GM23338 (cell line): ENCODE measurements around the gene DOK1. TPM values are rescaled to one million over a fixed set of nuclear protein-coding genes. Genes with fewer than 3 reads are reported as not detected.

Experiments used
- ATAC-seq: fragments of 200-7000 bp; cut with Tn5 transposase; 3 replicates; pipeline ENCODE4 v1.9.1; 2020
- DNase-seq: peaks from one replicate; pipeline ENCODE4 v3.0.0-alpha.2; 2015; ENCODE audit warnings: low spot score
- H2AFZ ChIP-seq: fragments of 200-600 bp; sonication (generic); 2 replicates; pipeline ENCODE4 v1.8.0; 2016; ENCODE audit warnings: antibody characterized with exemption, mild to moderate bottlenecking, moderate library complexity
- H3F3A ChIP-seq: fragments of 200-600 bp; sonication (generic); replicated peaks from 2 replicates; pipeline ENCODE4 v1.8.0; 2017; ENCODE audit warnings: antibody characterized with exemption, mixed run types, low read depth
- H3K27ac ChIP-seq: fragments of 200-600 bp; sonication (generic); 2 replicates; pipeline ENCODE4 v1.6.1; 2016; ENCODE audit warnings: low read depth
- H3K27me3 ChIP-seq: fragments of 200-600 bp; sonication (generic); 2 replicates; pipeline ENCODE4 v1.8.0; 2016; ENCODE audit warnings: mild to moderate bottlenecking, mixed run types, moderate library complexity; ENCODE audit not compliant: insufficient read depth
- H3K36me3 ChIP-seq: fragments of 200-600 bp; sonication (generic); 2 replicates; pipeline ENCODE4 v1.8.0; 2016; ENCODE audit warnings: mild to moderate bottlenecking; ENCODE audit not compliant: insufficient read depth
- H3K4me1 ChIP-seq: fragments of 200-600 bp; sonication (generic); 2 replicates; pipeline ENCODE4 v1.8.0; 2016; ENCODE audit warnings: mild to moderate bottlenecking, moderate library complexity; ENCODE audit not compliant: insufficient read depth
- H3K4me2 ChIP-seq: fragments of 200-600 bp; sonication (generic); 2 replicates; pipeline ENCODE4 v1.7.1; 2017; ENCODE audit warnings: mixed run types
- H3K4me3 ChIP-seq: fragments of 200-600 bp; sonication (generic); 2 replicates; pipeline ENCODE4 v1.6.1; 2016; ENCODE audit warnings: mixed run types
- H3K79me2 ChIP-seq: fragments of 200-600 bp; sonication (generic); replicated peaks from 2 replicates; pipeline ENCODE4 v1.8.0; 2017; ENCODE audit warnings: mild to moderate bottlenecking; ENCODE audit not compliant: insufficient read depth
- H3K9me2 ChIP-seq: fragments of 200-600 bp; sonication (generic); 2 replicates; pipeline ENCODE4 v1.8.0; 2017; ENCODE audit not compliant: insufficient read depth
- H4K20me1 ChIP-seq: fragments of 200-600 bp; sonication (generic); replicated peaks from 2 replicates; pipeline ENCODE4 v1.8.0; 2017; ENCODE audit warnings: mild to moderate bottlenecking; ENCODE audit not compliant: insufficient read depth
- H3K27ac Mint-ChIP-seq: 2 replicates; pipeline ENCODE4 v1.8.0; 2020; ENCODE audit warnings: inconsistent platforms, mild to moderate bottlenecking, moderate library complexity, mixed read lengths
- H3K27me3 Mint-ChIP-seq: 3 replicates; pipeline ENCODE4 v1.8.0; 2022; ENCODE audit warnings: low read depth, mild to moderate bottlenecking, moderate library complexity, mixed read lengths, inconsistent platforms; ENCODE audit not compliant: insufficient read depth, poor library complexity
- H3K36me3 Mint-ChIP-seq: 3 replicates; pipeline ENCODE4 v1.8.0; 2021; ENCODE audit warnings: low read depth, mild to moderate bottlenecking, inconsistent platforms, moderate library complexity, mixed read lengths
- H3K4me1 Mint-ChIP-seq: 3 replicates; pipeline ENCODE4 v1.8.0; 2020; ENCODE audit warnings: mild to moderate bottlenecking, inconsistent platforms, mixed read lengths
- H3K4me3 Mint-ChIP-seq: 3 replicates; pipeline ENCODE4 v1.8.0; 2021; ENCODE audit warnings: moderate library complexity, mild to moderate bottlenecking, inconsistent platforms, mixed read lengths
- H3K9me3 Mint-ChIP-seq: 3 replicates; pipeline ENCODE4 v1.8.0; 2020; ENCODE audit warnings: moderate library complexity, mild to moderate bottlenecking, inconsistent platforms, mixed read lengths
- ETS1 ChIP-seq: IDR thresholded peaks from 2 replicates; pipeline ENCODE4 v1.6.1; 2016; ENCODE audit warnings: antibody characterized with exemption
- EZH2phosphoT487 ChIP-seq: fragments of 200-600 bp; sonication (generic); IDR thresholded peaks from one replicate; pipeline ENCODE4 v1.8.1; 2018; ENCODE audit warnings: antibody characterized with exemption; ENCODE audit not compliant: unreplicated experiment
- NANOG ChIP-seq: IDR thresholded peaks from 2 replicates; pipeline ENCODE4 v1.6.1; 2016; ENCODE audit warnings: antibody characterized with exemption, borderline replicate concordance
- polyA plus RNA-seq: library from polyadenylated mRNA; unstranded; fragments of >200 nt; fragmentation: Nextera tagmentation; extraction: Ambion mirVana; gene quantifications from 2 replicates; pipeline ENCODE4 v1.2.1, GENCODE V29; 2016
- total RNA-seq: library from RNA; depleted of rRNA; stranded (reverse); fragments of >200 nt; shearing (Covaris generic); gene quantifications from 2 replicates; pipeline ENCODE4 v1.2.3, GENCODE V29; 2014
- TF ChIP-seq, protein P1 (sequence below): fragments of 250-450 bp; sonication (Bioruptor Pico); IDR thresholded peaks from 2 replicates; pipeline ENCODE4 v1.5.0; 2020; ENCODE audit warnings: mild to moderate bottlenecking, moderate library complexity
- TF ChIP-seq, protein P2 (sequence below), 2 experiments: fragments of 200-600 bp in 1 of 2; sonication (generic) in 1 of 2; conservative IDR thresholded peaks; 2 replicates each; pipeline versions ENCODE4 v1.5.1 to v1.6.1; 2016 to 2017; ENCODE audit warnings: antibody characterized with exemption in 2 of 2, low read depth in 2 of 2, mild to moderate bottlenecking in 2 of 2, moderate library complexity in 1 of 2

Gene DOK1
- total and polyA plus RNA-seq, 2 experiments from 2014 or later = 3.9 to 15.5 TPM

GRCh38 chr2:74534411-74534810, 20.1 kb upstream of the DOK1 start (continued):
- TF ChIP-seq, protein P1, sequence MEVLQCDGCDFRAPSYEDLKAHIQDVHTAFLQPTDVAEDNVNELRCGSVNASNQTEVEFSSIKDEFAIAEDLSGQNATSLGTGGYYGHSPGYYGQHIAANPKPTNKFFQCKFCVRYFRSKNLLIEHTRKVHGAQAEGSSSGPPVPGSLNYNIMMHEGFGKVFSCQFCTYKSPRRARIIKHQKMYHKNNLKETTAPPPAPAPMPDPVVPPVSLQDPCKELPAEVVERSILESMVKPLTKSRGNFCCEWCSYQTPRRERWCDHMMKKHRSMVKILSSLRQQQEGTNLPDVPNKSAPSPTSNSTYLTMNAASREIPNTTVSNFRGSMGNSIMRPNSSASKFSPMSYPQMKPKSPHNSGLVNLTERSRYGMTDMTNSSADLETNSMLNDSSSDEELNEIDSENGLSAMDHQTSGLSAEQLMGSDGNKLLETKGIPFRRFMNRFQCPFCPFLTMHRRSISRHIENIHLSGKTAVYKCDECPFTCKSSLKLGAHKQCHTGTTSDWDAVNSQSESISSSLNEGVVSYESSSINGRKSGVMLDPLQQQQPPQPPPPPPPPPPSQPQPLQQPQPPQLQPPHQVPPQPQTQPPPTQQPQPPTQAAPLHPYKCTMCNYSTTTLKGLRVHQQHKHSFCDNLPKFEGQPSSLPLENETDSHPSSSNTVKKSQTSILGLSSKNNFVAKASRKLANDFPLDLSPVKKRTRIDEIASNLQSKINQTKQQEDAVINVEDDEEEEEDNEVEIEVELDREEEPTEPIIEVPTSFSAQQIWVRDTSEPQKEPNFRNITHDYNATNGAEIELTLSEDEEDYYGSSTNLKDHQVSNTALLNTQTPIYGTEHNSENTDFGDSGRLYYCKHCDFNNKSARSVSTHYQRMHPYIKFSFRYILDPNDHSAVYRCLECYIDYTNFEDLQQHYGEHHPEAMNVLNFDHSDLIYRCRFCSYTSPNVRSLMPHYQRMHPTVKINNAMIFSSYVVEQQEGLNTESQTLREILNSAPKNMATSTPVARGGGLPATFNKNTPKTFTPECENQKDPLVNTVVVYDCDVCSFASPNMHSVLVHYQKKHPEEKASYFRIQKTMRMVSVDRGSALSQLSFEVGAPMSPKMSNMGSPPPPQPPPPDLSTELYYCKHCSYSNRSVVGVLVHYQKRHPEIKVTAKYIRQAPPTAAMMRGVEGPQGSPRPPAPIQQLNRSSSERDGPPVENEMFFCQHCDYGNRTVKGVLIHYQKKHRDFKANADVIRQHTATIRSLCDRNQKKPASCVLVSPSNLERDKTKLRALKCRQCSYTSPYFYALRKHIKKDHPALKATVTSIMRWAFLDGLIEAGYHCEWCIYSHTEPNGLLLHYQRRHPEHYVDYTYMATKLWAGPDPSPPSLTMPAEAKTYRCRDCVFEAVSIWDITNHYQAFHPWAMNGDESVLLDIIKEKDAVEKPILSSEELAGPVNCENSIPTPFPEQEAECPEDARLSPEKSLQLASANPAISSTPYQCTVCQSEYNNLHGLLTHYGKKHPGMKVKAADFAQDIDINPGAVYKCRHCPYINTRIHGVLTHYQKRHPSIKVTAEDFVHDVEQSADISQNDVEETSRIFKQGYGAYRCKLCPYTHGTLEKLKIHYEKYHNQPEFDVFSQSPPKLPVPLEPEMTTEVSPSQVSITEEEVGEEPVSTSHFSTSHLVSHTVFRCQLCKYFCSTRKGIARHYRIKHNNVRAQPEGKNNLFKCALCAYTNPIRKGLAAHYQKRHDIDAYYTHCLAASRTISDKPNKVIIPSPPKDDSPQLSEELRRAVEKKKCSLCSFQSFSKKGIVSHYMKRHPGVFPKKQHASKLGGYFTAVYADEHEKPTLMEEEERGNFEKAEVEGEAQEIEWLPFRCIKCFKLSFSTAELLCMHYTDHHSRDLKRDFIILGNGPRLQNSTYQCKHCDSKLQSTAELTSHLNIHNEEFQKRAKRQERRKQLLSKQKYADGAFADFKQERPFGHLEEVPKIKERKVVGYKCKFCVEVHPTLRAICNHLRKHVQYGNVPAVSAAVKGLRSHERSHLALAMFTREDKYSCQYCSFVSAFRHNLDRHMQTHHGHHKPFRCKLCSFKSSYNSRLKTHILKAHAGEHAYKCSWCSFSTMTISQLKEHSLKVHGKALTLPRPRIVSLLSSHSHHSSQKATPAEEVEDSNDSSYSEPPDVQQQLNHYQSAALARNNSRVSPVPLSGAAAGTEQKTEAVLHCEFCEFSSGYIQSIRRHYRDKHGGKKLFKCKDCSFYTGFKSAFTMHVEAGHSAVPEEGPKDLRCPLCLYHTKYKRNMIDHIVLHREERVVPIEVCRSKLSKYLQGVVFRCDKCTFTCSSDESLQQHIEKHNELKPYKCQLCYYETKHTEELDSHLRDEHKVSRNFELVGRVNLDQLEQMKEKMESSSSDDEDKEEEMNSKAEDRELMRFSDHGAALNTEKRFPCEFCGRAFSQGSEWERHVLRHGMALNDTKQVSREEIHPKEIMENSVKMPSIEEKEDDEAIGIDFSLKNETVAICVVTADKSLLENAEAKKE (CRISPR knock-in tag) = no peak
- TF ChIP-seq, protein P2, sequence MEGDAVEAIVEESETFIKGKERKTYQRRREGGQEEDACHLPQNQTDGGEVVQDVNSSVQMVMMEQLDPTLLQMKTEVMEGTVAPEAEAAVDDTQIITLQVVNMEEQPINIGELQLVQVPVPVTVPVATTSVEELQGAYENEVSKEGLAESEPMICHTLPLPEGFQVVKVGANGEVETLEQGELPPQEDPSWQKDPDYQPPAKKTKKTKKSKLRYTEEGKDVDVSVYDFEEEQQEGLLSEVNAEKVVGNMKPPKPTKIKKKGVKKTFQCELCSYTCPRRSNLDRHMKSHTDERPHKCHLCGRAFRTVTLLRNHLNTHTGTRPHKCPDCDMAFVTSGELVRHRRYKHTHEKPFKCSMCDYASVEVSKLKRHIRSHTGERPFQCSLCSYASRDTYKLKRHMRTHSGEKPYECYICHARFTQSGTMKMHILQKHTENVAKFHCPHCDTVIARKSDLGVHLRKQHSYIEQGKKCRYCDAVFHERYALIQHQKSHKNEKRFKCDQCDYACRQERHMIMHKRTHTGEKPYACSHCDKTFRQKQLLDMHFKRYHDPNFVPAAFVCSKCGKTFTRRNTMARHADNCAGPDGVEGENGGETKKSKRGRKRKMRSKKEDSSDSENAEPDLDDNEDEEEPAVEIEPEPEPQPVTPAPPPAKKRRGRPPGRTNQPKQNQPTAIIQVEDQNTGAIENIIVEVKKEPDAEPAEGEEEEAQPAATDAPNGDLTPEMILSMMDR (conservative IDR thresholded peaks at IDR 0.05; ENCODE audit: low read depth in 2 of 2) = no peak
- no peak for TF ChIP-seq EZH2phosphoT487
- TF ChIP-seq ETS1 = no peak

GRCh38 chr2:74535440-74535965, 19.0 kb upstream of the DOK1 start:
- H3K27me3 Mint-ChIP-seq = peaks cover 2% of the 10 kb centered on the region

More at GRCh38 chr2:74535440-74535965, 19.0 kb upstream of the DOK1 start:
- no peak overlapping the region for H3K4me2 ChIP-seq
- no peak for TF ChIP-seq NANOG
- Mint-ChIP-seq H3K36me3 (peaks cover 23% of the 10 kb centered on the region), H3K9me3 (no peaks in the 10 kb centered on the region; the same call in 2 of the 3 replicates), H3K27ac (no peak overlapping the region), H3K4me1 (peaks cover 5% of the 10 kb centered on the region), H3K4me3 (no peak overlapping the region)
- H3K27me3 ChIP-seq = no peaks in the 10 kb centered on the region
- H4K20me1 ChIP-seq = no peaks in the 10 kb centered on the region; the same call in 1 of the 2 replicates
- H2AFZ ChIP-seq = no peak overlapping the region
- 0 out of 2 replicates have a peak, but pooled peaks cover 2% of the 10 kb centered on the region for H3F3A ChIP-seq
- DNase-seq (no peak), ATAC-seq (no peak)
- no peaks in the 10 kb centered on the region for H3K36me3 ChIP-seq
- H3K4me3 ChIP-seq = no peak overlapping the region
- no peaks in the 10 kb centered on the region; the same call in 1 of the 2 replicates for H3K4me1 ChIP-seq
- no peaks in the 10 kb centered on the region for H3K9me2 ChIP-seq
- no peak overlapping the region for H3K27ac ChIP-seq
- H3K79me2 ChIP-seq = no peaks in the 10 kb centered on the region
